DND-41 (cell line): ENCODE results near the gene TMEM259.
A peak's percentile ranks its signal among the peaks of the same experiment; 100 is the strongest.

ENCODE experiments used
- CTCF ChIP-seq: IDR thresholded peaks from 2 replicates; pipeline ENCODE4 v1.5.1; 2012; ENCODE audit warnings: borderline replicate concordance, low read length, moderate library complexity, mild to moderate bottlenecking; ENCODE audit not compliant: poor library complexity, severe bottlenecking; ENCODE audit errors: extremely low read depth
- EZH2 ChIP-seq: IDR thresholded peaks from 3 replicates; pipeline ENCODE4 v1.6.1; 2012; ENCODE audit warnings: borderline replicate concordance, low read depth, mild to moderate bottlenecking, moderate library complexity, low read length, inconsistent platforms; ENCODE audit not compliant: severe bottlenecking

DNA sequence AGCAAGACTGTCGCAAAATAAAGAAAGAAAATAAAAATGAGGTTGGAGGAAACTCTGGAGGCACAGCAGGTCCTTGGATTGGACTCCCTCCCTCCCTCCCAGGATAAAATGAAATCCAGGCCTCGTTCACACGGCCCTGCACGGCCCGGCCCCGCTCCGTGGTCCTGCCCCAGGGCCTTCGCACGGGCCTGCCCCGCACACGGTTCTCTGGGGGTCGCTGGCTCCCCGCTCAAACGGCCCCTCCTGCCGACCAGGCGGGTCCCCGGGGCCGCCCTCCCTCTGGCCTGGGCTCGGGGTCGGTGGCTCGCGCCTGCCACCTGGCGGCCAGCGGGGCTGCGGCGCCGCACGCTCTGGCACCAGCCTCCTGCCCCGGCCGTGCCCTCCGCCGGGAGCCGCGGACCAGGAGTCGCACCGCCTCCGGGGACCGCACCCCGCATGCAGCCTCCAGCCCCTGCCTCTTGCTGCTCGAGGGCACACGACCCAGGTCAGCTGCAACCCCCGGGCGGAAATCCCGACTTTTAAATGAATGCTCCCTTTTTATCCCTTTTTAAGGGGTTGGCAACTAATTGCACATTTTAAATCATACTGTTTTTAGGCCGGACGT, 38.3 kb downstream of the TMEM259 start:
- TF ChIP-seq EZH2 (no peak), CTCF (peak; percentile 96)
